ENCODE data around the gene TMCO4. TPM values are rescaled to one million over a fixed set of nuclear protein-coding genes. Genes with fewer than 3 reads are reported as not detected.

TMCO4 gene
- total RNA-seq, 4 donors from 2014 or later = 19.0 to 26.6 (median 20.7) TPM

- no peak for DNase-seq (ENCODE audit: low spot score)
- TF ChIP-seq CTCF (IDR thresholded peaks at IDR 0.05) = no peak
- ATAC-seq (ENCODE audit: low FRiP score) = no peak
These were observed 52.0 kb downstream of the TMCO4 start for GRCh38 chr1:19747761-19748160.

- DNase-seq (ENCODE audit: low spot score) (no peak), ATAC-seq (ENCODE audit: low FRiP score) (no peak)
- no peak for TF ChIP-seq CTCF (IDR thresholded peaks at IDR 0.05)
These were observed 54.8 kb downstream of the TMCO4 start for GRCh38 chr1:19744886-19745285.

DNA sequence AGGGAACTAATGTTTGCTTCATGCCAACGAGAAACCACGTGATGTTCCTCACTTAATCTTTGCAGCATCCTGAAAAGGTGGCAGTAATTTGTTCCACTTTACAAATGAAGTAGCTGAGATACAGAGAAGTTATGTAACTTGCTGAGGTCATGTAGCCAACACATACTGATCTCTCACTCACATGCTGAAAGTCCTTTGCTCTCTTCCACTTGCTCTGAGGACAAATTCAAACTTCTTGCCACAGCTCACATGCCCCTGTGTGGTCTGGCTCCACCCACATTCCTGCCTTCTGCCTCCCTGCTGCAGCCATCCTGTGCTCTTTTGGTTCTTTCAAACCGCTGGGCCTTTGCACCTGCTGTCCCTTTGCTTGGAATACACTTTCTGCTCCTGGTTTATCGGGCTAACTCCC lies 55.4 kb downstream of the TMCO4 start:
- ATAC-seq (ENCODE audit: low FRiP score) (no peak), DNase-seq (ENCODE audit: low spot score) (no peak)
- TF ChIP-seq CTCF (IDR thresholded peaks at IDR 0.05) = no peak

GRCh38 chr1:19743793-19744192 lies 55.9 kb downstream of the TMCO4 start:
- TF ChIP-seq CTCF (IDR thresholded peaks at IDR 0.05) = no peak
- DNase-seq (ENCODE audit: low spot score) = no peak
- no peak for ATAC-seq (ENCODE audit: low FRiP score)

GRCh38 chr1:19743180-19743579 lies 56.5 kb downstream of the TMCO4 start:
- DNase-seq (ENCODE audit: low spot score) (no peak), ATAC-seq (ENCODE audit: low FRiP score) (no peak)
- TF ChIP-seq CTCF (IDR thresholded peaks at IDR 0.05) = no peak

DNA sequence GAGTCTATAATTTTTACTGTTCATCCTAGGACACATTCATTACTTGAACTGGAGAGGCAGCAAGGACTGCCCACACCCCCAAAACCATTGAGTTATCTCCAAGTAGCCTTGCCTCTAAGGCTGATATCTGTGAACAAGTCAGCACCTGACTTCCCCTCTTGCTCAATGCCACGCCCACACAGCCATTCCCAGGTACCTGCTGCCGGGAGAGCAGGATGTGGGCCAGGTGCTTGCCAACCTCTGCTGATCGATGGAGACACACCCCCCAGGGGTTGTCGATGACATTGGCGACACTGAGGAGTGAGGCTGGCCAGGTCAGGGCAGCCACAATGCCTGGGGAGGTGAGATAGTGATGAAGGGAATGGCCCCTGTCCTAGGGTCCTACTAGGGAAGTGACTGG lies 60.1 kb downstream of the TMCO4 start:
- no peak for TF ChIP-seq CTCF (IDR thresholded peaks at IDR 0.05)
- ATAC-seq (ENCODE audit: low FRiP score) (no peak), DNase-seq (ENCODE audit: low spot score) (no peak)

DNA sequence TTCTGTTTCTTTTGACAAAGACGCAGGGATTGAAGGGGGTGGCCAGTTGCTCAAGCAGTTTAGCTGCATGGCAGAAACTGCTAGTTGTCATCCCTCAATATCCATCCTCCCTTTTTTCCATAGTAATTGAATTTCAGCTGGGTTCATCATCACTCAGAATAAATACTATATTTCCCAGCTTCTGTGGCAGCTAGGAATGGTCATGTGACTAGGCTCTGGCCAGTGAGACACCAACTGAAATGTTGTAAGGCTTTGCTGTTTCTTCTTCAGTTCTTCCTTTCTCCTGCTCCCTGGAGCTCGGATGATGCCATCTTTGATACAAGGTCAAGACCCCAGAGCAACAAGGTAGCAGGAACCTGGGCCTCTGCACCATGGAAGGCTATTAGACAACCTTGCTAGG lies 61.0 kb downstream of the TMCO4 start:
- ATAC-seq (ENCODE audit: low FRiP score) = no peak
- DNase-seq (ENCODE audit: low spot score) = no peak
- no peak for TF ChIP-seq CTCF (IDR thresholded peaks at IDR 0.05)
